Fibroblast of lung (primary cell): Measurements from ENCODE around the gene UBE2U.

ENCODE experiments used
- CTCF ChIP-seq, 2 donors: IDR thresholded peaks in 1 of 2; conservative IDR thresholded peaks in 1 of 2; 1 replicate in 1 of 2; 2 replicates in 1 of 2; pipeline ENCODE4 v1.5.1; 2011 to 2012; ENCODE audit warnings: low read length in 2 of 2, control low read depth in 1 of 2, inconsistent platforms in 1 of 2, low read depth in 1 of 2, mild to moderate bottlenecking in 1 of 2
- EZH2 ChIP-seq: IDR thresholded peaks from 2 replicates; pipeline ENCODE4 v1.5.1; 2012; ENCODE audit warnings: low read length, control low read depth, mild to moderate bottlenecking; ENCODE audit errors: missing control alignments

GRCh38 chr1:64265141-64265540 lies 61.7 kb downstream of the UBE2U start:
- TF ChIP-seq CTCF (conservative IDR thresholded peaks at IDR 0.05 in 1 of 2, IDR thresholded peaks at IDR 0.05 in 1 of 2; ENCODE audit: low read depth in 1 of 2, low read length in 2 of 2) (no peak), EZH2 (no peak)
